H1 (cell line): Measurements from ENCODE around the gene BSND. TPM values are rescaled to one million over a fixed set of nuclear protein-coding genes. Genes with fewer than 3 reads are reported as not detected.

Experiments
- CTCF ChIA-PET: fragments of 300-600 bp; sonication (Branson Sonifier 250); formaldehyde crosslinking; loops from one replicate; lab custom pipeline; 2021; ENCODE audit not compliant: partially characterized antibody; lab: Charles Lee
- POLR2A ChIA-PET: fragments of 300-600 bp; sonication (Branson Sonifier 250); formaldehyde crosslinking; loops from one replicate; lab custom pipeline; 2021; ENCODE audit warnings: inconsistent platforms; ENCODE audit not compliant: partially characterized antibody; lab: Charles Lee
- DNase-seq, 2 experiments: peaks; one replicate each; pipeline versions ENCODE4 v3.0.0 to v3.0.0-alpha.2; 2010 to 2022; ENCODE audit warnings: low spot score in 2 of 2, low read depth in 1 of 2, mixed read lengths in 1 of 2
- FAIRE-seq: peaks from 2 replicates; lab custom pipeline; 2011; peaks lifted over from hg19 to GRCh38; lab: Jason Lieb, UNC
- H2AFZ ChIP-seq: 2 replicates; pipeline ENCODE4 v1.8.1; 2012; ENCODE audit warnings: low read length, inconsistent platforms
- H2AK5ac ChIP-seq: 2 replicates; pipeline ENCODE4 v1.6.1; 2013; ENCODE audit warnings: low read depth, low read length
- H2BK120ac ChIP-seq: replicated peaks from 2 replicates; pipeline ENCODE3; 2013; ENCODE audit warnings: low read depth, low read length, inconsistent platforms
- H2BK12ac ChIP-seq: 2 replicates; pipeline ENCODE4 v1.6.1; 2013; ENCODE audit warnings: low read depth, low read length
- H2BK15ac ChIP-seq: 2 replicates; pipeline ENCODE4 v1.6.1; 2013; ENCODE audit warnings: low read length
- H2BK20ac ChIP-seq: 2 replicates; pipeline ENCODE4 v1.6.1; 2013; ENCODE audit warnings: low read length
- H2BK5ac ChIP-seq: 2 replicates; pipeline ENCODE4 v1.6.1; 2013; ENCODE audit warnings: low read depth, low read length
- H3K14ac ChIP-seq: 2 replicates; pipeline ENCODE4 v1.6.1; 2013; ENCODE audit warnings: inconsistent platforms; ENCODE audit not compliant: insufficient read length
- H3K18ac ChIP-seq: 2 replicates; pipeline ENCODE4 v1.6.1; 2013; ENCODE audit warnings: low read length; ENCODE audit errors: extremely low read depth
- H3K23ac ChIP-seq: 2 replicates; pipeline ENCODE4 v1.6.1; 2013; ENCODE audit warnings: inconsistent platforms; ENCODE audit not compliant: insufficient read length
- H3K23me2 ChIP-seq: 2 replicates; pipeline ENCODE4 v1.6.1; 2013; ENCODE audit warnings: low read depth, low read length
- H3K27ac ChIP-seq: 2 replicates; pipeline ENCODE4 v1.6.1; 2011; ENCODE audit warnings: low read depth, low read length, inconsistent platforms
- H3K27me3 ChIP-seq, 4 experiments: replicated peaks in 1 of 4; 1 replicate in 1 of 4; 2 replicates in 3 of 4; pipeline versions ENCODE4 v1.6.1 to v1.8.1; 2011 to 2013; ENCODE audit warnings: low read length in 3 of 4, mild to moderate bottlenecking in 3 of 4, inconsistent platforms in 2 of 4, mixed read lengths in 2 of 4, moderate library complexity in 1 of 4; ENCODE audit not compliant: control insufficient read depth in 3 of 4, insufficient read depth in 3 of 4; ENCODE audit errors: extremely low read depth in 1 of 4
- H3K36me3 ChIP-seq, 4 experiments: 2 replicates each; pipeline versions ENCODE4 v1.6.1 to v1.8.1; 2011 to 2013; ENCODE audit warnings: mild to moderate bottlenecking in 4 of 4, low read length in 3 of 4, moderate library complexity in 2 of 4, control low read depth in 1 of 4, inconsistent platforms in 1 of 4; ENCODE audit not compliant: insufficient read depth in 4 of 4, control insufficient read depth in 2 of 4
- H3K4ac ChIP-seq: replicated peaks from 2 replicates; pipeline ENCODE3; 2013; ENCODE audit warnings: low read length, low read depth, mixed read lengths, inconsistent platforms; ENCODE audit not compliant: insufficient read length
- H3K4me1 ChIP-seq, 4 experiments: replicated peaks in 1 of 4; 1 replicate in 1 of 4; 2 replicates in 3 of 4; pipeline versions ENCODE4 v1.6.1 to v1.8.1; 2011 to 2013; ENCODE audit warnings: low read length in 3 of 4, inconsistent platforms in 2 of 4, mixed read lengths in 1 of 4; ENCODE audit not compliant: insufficient read depth in 4 of 4, control insufficient read depth in 3 of 4
- H3K4me2 ChIP-seq, 2 experiments: 2 replicates each; pipeline versions ENCODE4 v1.6.1 to v1.8.1; 2011 to 2013; ENCODE audit warnings: low read depth in 2 of 2, low read length in 2 of 2, control low read depth in 1 of 2, inconsistent platforms in 1 of 2, mild to moderate bottlenecking in 1 of 2; ENCODE audit not compliant: insufficient read depth in 1 of 2
- H3K4me3 ChIP-seq, 4 experiments: fragments of 200-600, 300-600 bp in 1 of 4; sonication (generic), shearing (Covaris generic), sonication (Bioruptor Twin) in 1 of 4; 2 replicates each; pipeline versions ENCODE4 v1.5.1 to v1.8.1; 2011 to 2016; ENCODE audit warnings: low read length in 4 of 4, low read depth in 3 of 4, control low read depth in 2 of 4, inconsistent platforms in 2 of 4, mild to moderate bottlenecking in 2 of 4, mixed read lengths in 1 of 4, moderate library complexity in 1 of 4; ENCODE audit not compliant: insufficient read depth in 2 of 4; ENCODE audit errors: extremely low read depth in 1 of 4
- H3K56ac ChIP-seq: replicated peaks from 2 replicates; pipeline ENCODE3; 2013; ENCODE audit warnings: low read depth, mild to moderate bottlenecking, mixed read lengths, low read length, inconsistent platforms; ENCODE audit not compliant: insufficient read length
- H3K79me1 ChIP-seq: 2 replicates; pipeline ENCODE4 v1.6.1; 2013; ENCODE audit warnings: low read depth, low read length, control low read depth
- H3K79me2 ChIP-seq, 2 experiments: 2 replicates each; pipeline versions ENCODE4 v1.6.1 to v1.8.1; 2012 to 2013; ENCODE audit warnings: low read length in 2 of 2, mild to moderate bottlenecking in 2 of 2, inconsistent platforms in 1 of 2; ENCODE audit not compliant: insufficient read depth in 2 of 2, control insufficient read depth in 1 of 2
- H3K9ac ChIP-seq, 4 experiments: replicated peaks in 1 of 4; 1 replicate in 1 of 4; 2 replicates in 3 of 4; pipeline versions ENCODE4 v1.6.1 to v1.8.1; 2011 to 2013; ENCODE audit warnings: low read depth in 3 of 4, low read length in 3 of 4, control low read depth in 2 of 4, mild to moderate bottlenecking in 2 of 4, moderate library complexity in 2 of 4, inconsistent platforms in 1 of 4; ENCODE audit errors: extremely low read depth in 1 of 4
- H3K9me3 ChIP-seq, 2 experiments: 2 replicates each; pipeline versions ENCODE4 v1.6.1 to v1.8.1; 2012 to 2013; ENCODE audit warnings: mild to moderate bottlenecking in 2 of 2, moderate library complexity in 2 of 2, control low read depth in 1 of 2, inconsistent platforms in 1 of 2, low read depth in 1 of 2, low read length in 1 of 2, mixed read lengths in 1 of 2; ENCODE audit not compliant: insufficient read depth in 2 of 2
- H4K20me1 ChIP-seq, 2 experiments: replicated peaks in 1 of 2; 2 replicates each; pipeline versions ENCODE3 to v1.8.1; 2011 to 2013; ENCODE audit warnings: inconsistent platforms in 2 of 2, low read length in 2 of 2, mild to moderate bottlenecking in 1 of 2; ENCODE audit not compliant: insufficient read depth in 2 of 2, control insufficient read depth in 1 of 2
- H4K5ac ChIP-seq: 2 replicates; pipeline ENCODE4 v1.6.1; 2013; ENCODE audit warnings: low read length, low read depth, mixed read lengths, inconsistent platforms; ENCODE audit not compliant: insufficient read length
- H4K8ac ChIP-seq: 2 replicates; pipeline ENCODE4 v1.8.0; 2013; ENCODE audit warnings: mild to moderate bottlenecking, moderate library complexity, low read length, inconsistent platforms; ENCODE audit not compliant: insufficient read depth; ENCODE audit errors: extremely low read depth
- H4K91ac ChIP-seq: replicated peaks from 2 replicates; pipeline ENCODE3; 2013; ENCODE audit warnings: low read length, mixed read lengths, inconsistent platforms; ENCODE audit not compliant: insufficient read length
- ATF2 ChIP-seq: IDR thresholded peaks from 2 replicates; pipeline ENCODE4 v1.6.1; 2012; ENCODE audit warnings: low read length, inconsistent platforms
- WGBS, 2 experiments: shearing (Covaris generic) in 1 of 2; methylation state at CpG; one replicate each; pipeline versions ENCODE4 v1.1.6 to v1.1.7; 2013 to 2015; ENCODE audit warnings: low lambda C conversion rate in 2 of 2, mixed read lengths in 2 of 2, inconsistent platforms in 1 of 2, low coverage in 1 of 2, missing lambda C conversion rate in 1 of 2; ENCODE audit not compliant: insufficient replicate concordance in 2 of 2, insufficient coverage in 1 of 2, insufficient read length in 1 of 2; ENCODE audit errors: extremely low coverage in 1 of 2, missing lambda C conversion rate in 1 of 2; 5-methylcytosine and 5-hydroxymethylcytosine counted together
- polyA plus RNA-seq, 7 experiments: library from polyadenylated mRNA; depleted of rRNA in 3 of 7; stranded (reverse) in 5 of 7; unstranded in 2 of 7; fragments of >200 nt in 5 of 7; fragments of 200-250 nt in 2 of 7; gene quantifications; 1 replicate in 5 of 7; 2 replicates in 1 of 7; 4 replicates in 1 of 7; pipeline versions ENCODE4 v1.2.1 to v1.2.3, GENCODE V29; 2011 to 2013; ENCODE audit warnings: missing spikeins in 2 of 7, mixed read lengths in 2 of 7
- total RNA-seq: library from RNA; stranded (reverse); fragmentation: NEBNext Ultra II Directional; extraction: Animal tissue kit (Norgen Biotek cat#: 25700); gene quantifications from 2 replicates; pipeline ENCODE4 v1.2.1, GENCODE V29; 2021

The BSND gene
- total and polyA plus RNA-seq, 2 of the 8 experiments (the other 6 are each of a cell fraction or from before 2014, with no cell fraction given), result 0.43 to 0.68 TPM

- Histone ChIP-seq H3K9me3 (no peaks in the 10 kb centered on the region), H3K4me1 (peaks cover 0 to 3% (median 1%) of the 10 kb centered on the region in 4 experiments; a peak in 3 of 7 replicates), H4K20me1 (no peaks in the 10 kb centered on the region), H3K4me2 (no peak overlapping the region), H4K8ac (no peak overlapping the region), H3K79me1 (no peaks in the 10 kb centered on the region), H2BK15ac (no peak overlapping the region), H2AK5ac (no peak overlapping the region), H2BK12ac (no peak overlapping the region), H2BK20ac (no peak overlapping the region), H4K91ac (no peak overlapping the region), H2BK120ac (no peak overlapping the region), H3K4me3 (no peak overlapping the region), H3K23me2 (no peaks in the 10 kb centered on the region), H2BK5ac (no peak overlapping the region), H3K27me3 (no peaks in the 10 kb centered on the region; a peak in 2 of 7 replicates), H3K14ac (no peak overlapping the region), H3K18ac (no peak overlapping the region), H3K79me2 (no peaks in the 10 kb centered on the region), H3K4ac (no peak overlapping the region), H3K9ac (no peak overlapping the region), H4K5ac (no peak overlapping the region), H3K36me3 (no peaks in the 10 kb centered on the region), H3K23ac (no peak overlapping the region), H3K56ac (no peak overlapping the region), H3K27ac (no peak overlapping the region), H2AFZ (no peak overlapping the region)
- DNase-seq (no peak), FAIRE-seq (no peak)
- TF ChIP-seq ATF2, result no peak
- WGBS, 2 experiments, result 85% methylated on average over 12 of the region's 12 CpGs; no CpG with 5 or more reads in 1 of the 2 experiments
- ChIA-PET POLR2A (no interaction called here), CTCF (interaction anchor here (0.7 to 14.1 kb wide), 8 partner anchors 9 to 82 kb away, joined by 3 to 343 read pairs (median 5); partner anchors contain the start of gene BSND)
Measured at GRCh38 chr1:55015731-55016620, 17.2 kb downstream of the BSND start.
